ENCODE results near the gene HAL. TPM values are rescaled to one million over a fixed set of nuclear protein-coding genes. Genes with fewer than 3 reads are reported as not detected.

The HAL gene
- total and polyA plus RNA-seq, 12 donors = 0.07 to 0.93 (median 0.30) TPM; not detected in 4

DNA sequence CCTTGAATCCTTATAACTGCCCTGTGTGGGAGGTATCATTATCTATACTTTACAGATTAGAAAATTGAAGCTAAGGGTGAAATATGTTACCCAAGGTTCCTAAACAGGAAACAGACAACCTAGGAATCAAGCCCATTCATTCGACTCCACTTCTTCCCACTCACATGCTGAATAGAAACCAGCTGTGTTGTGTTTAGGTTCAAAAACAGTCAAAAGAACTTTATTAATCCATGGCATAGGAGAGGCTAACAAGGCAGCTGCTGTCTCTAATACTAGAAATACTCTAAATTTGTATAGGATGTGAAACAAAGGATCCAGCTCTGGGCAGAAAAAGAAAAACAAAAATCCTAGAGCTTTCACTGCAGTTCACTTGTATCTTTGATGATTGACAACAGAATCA is 43.1 kb downstream of the HAL start:
- intact Hi-C loops (cut with DNase I) = no loop called here
- peaks cover 0 to 13% (median 0%) of the 10 kb centered on the region in 7 donors for H3K27me3 ChIP-seq
- DNase-seq = no peak
- no peaks in the 10 kb centered on the region for H3K9me3 ChIP-seq
- ATAC-seq = no peak
- no peak overlapping the region for H3K27ac ChIP-seq
- H3K36me3 ChIP-seq = no peaks in the 10 kb centered on the region
- TF ChIP-seq, protein P1, sequence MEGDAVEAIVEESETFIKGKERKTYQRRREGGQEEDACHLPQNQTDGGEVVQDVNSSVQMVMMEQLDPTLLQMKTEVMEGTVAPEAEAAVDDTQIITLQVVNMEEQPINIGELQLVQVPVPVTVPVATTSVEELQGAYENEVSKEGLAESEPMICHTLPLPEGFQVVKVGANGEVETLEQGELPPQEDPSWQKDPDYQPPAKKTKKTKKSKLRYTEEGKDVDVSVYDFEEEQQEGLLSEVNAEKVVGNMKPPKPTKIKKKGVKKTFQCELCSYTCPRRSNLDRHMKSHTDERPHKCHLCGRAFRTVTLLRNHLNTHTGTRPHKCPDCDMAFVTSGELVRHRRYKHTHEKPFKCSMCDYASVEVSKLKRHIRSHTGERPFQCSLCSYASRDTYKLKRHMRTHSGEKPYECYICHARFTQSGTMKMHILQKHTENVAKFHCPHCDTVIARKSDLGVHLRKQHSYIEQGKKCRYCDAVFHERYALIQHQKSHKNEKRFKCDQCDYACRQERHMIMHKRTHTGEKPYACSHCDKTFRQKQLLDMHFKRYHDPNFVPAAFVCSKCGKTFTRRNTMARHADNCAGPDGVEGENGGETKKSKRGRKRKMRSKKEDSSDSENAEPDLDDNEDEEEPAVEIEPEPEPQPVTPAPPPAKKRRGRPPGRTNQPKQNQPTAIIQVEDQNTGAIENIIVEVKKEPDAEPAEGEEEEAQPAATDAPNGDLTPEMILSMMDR (IDR thresholded peaks at IDR 0.05) = no peak
- no peaks in the 10 kb centered on the region for H3K4me1 ChIP-seq
- H3K4me3 ChIP-seq = no peak overlapping the region
- 45 to 48% methylated on average over 1 of the region's 1 CpG for WGBS, 2 donors

DNA sequence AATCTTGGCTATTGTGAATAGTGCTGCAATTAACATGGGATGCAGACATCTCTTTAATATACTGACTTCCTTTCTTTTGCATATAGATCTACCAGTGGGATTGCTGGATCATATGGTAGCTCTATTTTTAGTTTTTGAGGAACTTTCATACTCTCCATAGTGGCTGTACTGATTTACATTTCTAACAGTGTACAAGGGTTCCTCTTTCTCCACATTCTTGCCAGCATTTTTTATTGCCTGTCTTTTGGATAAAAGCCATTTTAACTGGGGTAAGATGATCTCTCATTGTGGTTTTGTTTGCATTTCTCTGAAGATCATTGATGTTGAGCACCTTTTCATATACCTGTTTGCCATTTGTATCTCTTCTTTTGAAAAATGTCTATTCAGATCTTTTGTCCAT is 44.6 kb downstream of the HAL start:
- H3K27me3 ChIP-seq = no peaks in the 10 kb centered on the region
- no peaks in the 10 kb centered on the region for H3K36me3 ChIP-seq
- intact Hi-C loops (cut with DNase I) = no loop called here
- no peaks in the 10 kb centered on the region for H3K9me3 ChIP-seq
- H3K4me3 ChIP-seq = no peak overlapping the region
- TF ChIP-seq, protein P1 (IDR thresholded peaks at IDR 0.05) = no peak
- no peaks in the 10 kb centered on the region for H3K4me1 ChIP-seq
- H3K27ac ChIP-seq = no peak overlapping the region
- no peak for DNase-seq
- ATAC-seq = no peak

DNA sequence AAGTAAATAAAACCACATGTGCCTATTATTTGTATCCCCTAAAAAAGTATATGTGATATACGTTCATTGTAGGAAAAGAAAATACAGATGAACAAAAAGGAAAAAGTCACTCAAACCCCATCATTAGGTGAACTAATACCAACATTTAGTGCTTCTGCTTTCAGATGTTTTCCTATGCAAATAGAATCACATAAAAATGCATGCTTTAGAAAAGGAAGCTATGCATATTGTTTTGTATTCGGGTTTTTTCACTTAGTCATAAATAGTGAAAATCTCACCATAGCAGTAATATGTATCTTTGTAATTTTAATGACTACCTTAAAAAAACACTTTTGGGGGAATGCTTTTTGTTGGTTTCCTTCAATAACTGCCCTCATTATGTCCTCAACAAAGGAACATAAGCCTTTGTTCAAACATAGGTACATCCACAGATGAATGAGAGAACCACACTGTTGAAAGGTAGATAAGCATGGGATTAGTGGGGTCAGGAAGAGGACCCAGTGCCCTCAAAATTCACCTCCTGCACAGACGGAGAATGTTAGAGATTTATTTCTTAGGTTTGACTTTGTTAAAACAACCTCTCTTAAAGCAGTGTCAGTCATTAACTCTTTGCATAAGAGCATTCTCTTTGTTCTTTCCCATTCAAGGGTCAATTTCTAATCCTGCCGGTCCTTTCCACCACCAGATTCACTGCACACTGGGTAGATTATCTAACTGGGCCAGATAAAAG is 46.5 kb downstream of the HAL start:
- TF ChIP-seq, protein P1 (IDR thresholded peaks at IDR 0.05) = no peak
- Histone ChIP-seq H3K9me3 (no peaks in the 10 kb centered on the region), H3K27ac (no peak overlapping the region), H3K4me1 (no peaks in the 10 kb centered on the region), H3K4me3 (no peak overlapping the region), H3K27me3 (peaks cover 0 to 2% (median 0%) of the 10 kb centered on the region in 7 donors), H3K36me3 (no peaks in the 10 kb centered on the region)
- DNase-seq (no peak), ATAC-seq (no peak)
- WGBS, 2 donors = 61 to 67% methylated on average over 4 of the region's 4 CpGs
- intact Hi-C loops (cut with DNase I) = no loop called here

DNA sequence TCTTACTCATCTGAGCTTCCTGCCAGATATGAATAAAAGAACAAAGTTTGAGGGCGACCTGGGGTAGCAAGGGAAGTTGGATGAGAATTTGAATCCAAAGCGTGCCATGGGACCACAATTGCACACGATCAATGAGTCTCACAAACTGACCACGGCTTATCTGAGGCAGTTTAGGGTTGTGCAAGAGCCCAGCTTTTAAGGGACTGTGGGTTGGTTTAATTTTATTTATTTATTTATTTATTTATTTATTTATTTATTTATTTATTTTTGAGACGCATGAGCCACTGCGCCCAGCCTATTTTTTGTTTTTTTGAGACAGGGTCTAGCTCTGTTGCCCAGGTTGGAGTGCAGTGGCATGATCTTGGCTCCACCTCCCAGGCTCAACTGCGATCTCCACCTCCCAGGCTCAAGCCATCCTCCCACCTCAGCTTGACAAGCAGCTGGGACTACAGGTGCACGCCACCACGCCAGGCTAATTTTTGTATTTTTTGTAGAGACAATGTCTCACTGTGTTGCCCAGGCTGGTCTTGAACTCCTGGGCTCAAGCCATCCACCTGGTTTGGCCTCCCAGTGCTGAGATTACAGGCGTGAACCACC is 51.9 kb downstream of the HAL start:
- H3K36me3 ChIP-seq = no peaks in the 10 kb centered on the region
- intact Hi-C loops (cut with DNase I) = no loop called here
- no peaks in the 10 kb centered on the region for H3K9me3 ChIP-seq
- DNase-seq (no peak), ATAC-seq (no peak)
- TF ChIP-seq, protein P1 (IDR thresholded peaks at IDR 0.05) = no peak
- no peak overlapping the region for H3K27ac ChIP-seq
- peaks cover 0 to 6% (median 0%) of the 10 kb centered on the region in 7 donors for H3K27me3 ChIP-seq
- WGBS, 2 donors = 91 to 94% methylated on average over 10 of the region's 10 CpGs
- H3K4me3 ChIP-seq = no peak overlapping the region
- peaks cover 0 to 14% (median 10%) of the 10 kb centered on the region in 9 donors for H3K4me1 ChIP-seq
